SH-SY5Y (cell line): ENCODE data around the gene KCNJ14.

ENCODE experiments used
- GATA2 ChIP-seq: IDR thresholded peaks from 2 replicates; pipeline ENCODE4 v1.6.1; 2011; ENCODE audit warnings: mild to moderate bottlenecking, low read depth, low read length
- GATA3 ChIP-seq: IDR thresholded peaks from 2 replicates; pipeline ENCODE4 v1.6.1; 2011; ENCODE audit warnings: low read depth, mild to moderate bottlenecking, low read length, moderate library complexity

DNA sequence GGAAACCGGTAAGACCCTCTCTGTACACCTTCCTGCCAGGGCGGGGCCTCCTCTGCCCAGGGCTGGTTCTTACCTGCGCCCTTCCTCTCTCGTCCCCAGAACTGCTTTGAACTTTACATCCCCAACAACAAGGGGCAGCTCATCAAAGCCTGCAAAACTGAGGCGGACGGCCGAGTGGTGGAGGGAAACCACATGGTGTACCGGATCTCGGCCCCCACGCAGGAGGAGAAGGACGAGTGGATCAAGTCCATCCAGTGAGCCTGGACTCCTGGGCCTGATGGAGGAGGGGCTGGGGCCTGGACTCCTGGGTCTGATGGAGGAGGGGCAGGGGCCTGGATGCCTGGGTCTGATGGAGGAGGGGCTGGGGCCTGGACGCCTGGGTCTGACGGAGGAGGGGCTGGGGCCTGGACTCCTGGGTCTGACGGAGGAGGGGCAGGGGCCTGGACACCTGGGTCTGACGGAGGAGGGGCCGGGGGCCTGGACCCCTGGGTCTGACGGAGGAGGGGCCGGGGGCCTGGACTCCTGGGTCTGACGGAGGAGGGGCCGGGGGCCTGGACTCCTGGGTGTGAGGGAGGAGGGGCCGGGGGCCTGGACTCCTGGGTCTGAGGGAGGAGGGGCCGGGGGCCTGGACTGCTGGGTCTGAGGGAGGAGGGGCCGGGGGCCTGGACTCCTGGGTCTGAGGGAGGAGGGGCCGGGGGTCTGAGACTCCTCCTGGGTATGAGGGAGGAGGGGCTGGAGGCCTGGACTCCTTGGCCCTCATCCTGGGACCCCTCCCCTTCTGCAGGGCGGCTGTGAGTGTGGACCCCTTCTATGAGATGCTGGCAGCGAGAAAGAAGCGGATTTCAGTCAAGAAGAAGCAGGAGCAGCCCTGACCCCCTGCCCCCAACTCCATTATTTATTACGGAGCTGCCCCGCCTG is 23.2 kb downstream of the KCNJ14 start:
- no peak for TF ChIP-seq GATA3
- TF ChIP-seq GATA2 = no peak
